Left hindlimb (tissue), 1 donor: Measurements from ENCODE around the gene DYRK2.

Experiments
- DNase-seq: peaks from one replicate; pipeline ENCODE4 v3.0.0-alpha.2; 2018

The DYRK2 gene

DNA sequence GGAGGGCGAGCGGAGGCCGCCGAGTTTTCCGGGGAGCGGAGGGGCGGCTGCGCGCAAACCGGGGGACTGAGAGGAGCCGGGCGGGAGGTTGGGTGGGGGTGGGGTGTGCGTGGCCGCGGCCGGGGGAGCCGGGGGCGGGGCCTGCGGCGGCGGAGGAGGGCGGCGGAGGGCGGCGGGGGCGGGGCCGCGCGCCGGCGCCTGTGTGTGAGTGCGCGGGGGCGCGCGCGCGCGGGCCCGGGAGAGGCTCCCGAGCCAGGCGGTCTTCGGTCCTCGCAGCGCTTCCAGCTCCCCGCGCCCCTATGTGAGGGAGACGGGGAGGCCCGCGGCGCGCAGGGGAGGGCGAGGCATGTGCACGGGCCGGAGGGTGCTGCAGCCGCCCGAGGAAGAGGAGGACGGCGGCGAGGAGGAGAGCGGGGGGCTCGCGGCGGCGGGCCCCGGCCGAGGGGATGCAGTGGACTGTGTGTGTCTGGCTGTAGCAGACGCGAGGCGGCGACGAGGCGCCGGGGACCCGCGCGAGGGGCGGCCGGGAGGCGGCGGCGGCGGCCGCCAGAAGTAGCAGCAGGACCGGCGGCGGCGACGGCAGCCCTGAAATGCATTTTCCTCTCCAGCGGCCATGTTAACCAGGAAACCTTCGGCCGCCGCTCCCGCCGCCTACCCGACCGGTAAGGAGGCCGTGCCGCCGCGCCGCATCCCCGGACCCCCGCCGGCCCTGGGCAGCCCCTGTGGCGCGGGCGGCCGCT, at the start of gene DYRK2:
TSS of gene DYRK2 (plus strand) at position 225 of the 740 bp plus-strand sequence. CDS start at position 614, 389 bp downstream.
- peak; percentile 92 for DNase-seq

DNA sequence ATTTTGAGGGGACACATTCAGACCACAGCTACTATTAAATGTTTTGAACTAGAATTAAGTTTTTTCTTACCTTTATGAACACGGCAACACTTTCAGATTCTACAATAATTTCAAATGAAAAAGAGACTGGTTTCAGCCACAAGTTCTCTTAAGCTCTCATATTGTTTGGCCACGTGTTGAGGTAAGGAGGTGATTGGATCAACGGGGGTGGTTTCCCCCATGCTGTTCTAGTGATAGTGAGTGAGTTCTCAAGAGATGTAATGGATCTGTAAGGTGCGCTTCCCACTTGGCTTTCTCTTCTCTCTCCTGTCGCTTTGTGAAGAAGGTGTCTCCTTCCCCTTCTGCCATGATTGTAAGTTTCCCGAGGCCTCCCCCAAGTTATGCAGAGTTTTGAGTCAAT, 48.9 kb upstream of the DYRK2 start:
- no peak for DNase-seq

DNA sequence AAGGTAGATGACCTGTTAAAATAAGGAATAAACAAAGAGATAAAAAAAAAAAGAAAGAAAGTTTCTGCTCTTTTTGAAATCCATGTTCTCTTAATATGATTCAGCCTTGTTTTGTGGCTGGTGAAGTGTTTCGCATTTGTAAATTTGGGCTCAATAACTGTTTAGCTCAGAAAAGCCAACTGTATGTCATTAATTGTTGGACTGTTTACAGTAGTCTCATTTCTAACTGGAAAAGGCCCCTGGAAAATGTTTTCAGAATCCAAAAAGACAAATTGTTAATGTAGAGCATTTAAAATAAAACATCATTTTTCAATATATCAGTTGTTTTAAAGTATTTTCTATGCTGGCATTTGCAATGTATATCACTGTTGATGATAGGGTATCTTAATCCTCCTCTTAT, 47.4 kb upstream of the DYRK2 start:
- no peak for DNase-seq

- DNase-seq = no peak
Measured at GRCh38 chr12:67609226-67609870, 39.2 kb upstream of the DYRK2 start.

DNA sequence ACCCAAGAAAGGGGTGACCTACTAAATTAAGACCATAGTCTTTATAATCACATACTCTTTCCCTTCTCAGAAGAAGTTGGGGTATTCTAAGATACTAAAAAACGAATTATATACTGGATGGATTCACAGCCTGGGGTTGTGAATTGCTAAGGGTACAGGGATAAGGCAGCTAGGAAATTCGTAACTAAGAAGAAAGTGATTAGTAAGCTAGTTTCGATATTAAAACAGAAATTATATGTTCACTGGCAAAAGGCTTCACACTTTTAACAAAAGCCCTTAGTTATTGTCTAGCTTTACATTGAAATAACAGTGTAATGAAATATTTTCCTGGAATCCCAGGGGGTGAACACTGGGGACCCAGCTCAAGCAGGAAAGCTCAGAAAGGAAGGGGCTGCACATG, 35.5 kb upstream of the DYRK2 start:
- no peak for DNase-seq

DNA sequence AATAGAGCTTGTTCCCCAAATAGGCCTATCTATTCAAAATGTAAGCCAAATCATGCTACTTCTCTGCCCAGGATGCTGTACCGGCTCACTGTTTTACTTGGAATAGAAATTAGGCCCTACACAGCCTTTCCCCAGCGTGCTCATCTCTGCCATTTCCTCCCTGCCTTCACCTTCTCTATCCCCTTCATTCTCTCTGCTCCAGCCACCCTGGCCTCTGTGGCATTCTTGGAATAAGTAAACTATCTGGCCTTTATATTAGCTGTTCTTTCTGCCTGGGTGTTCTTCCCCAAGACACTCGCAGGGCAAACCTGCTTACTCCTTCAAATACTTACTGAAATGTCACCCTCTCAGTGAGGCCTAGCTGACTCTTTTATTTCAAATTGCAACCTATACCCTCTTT, 30.9 kb upstream of the DYRK2 start:
- DNase-seq = no peak

DNA sequence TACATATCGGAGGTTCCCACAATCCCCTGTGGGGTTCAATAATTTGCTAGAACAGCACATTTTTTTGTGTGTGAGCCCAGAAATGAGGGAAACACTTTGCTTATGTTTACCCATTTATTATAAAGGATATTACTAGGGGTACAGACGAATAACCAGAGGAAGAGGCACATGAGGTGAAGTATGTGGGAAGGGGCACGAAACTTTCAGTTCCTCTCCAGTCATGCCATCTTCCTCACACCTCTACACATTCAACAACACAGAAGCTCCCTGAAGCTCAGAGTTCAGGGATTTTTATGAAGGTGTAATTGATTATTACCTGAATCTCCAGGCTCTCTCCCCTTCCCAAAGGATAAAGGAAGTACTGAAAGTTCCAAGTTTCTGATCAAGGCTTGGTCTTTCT, 30.2 kb upstream of the DYRK2 start:
- no peak for DNase-seq

DNA sequence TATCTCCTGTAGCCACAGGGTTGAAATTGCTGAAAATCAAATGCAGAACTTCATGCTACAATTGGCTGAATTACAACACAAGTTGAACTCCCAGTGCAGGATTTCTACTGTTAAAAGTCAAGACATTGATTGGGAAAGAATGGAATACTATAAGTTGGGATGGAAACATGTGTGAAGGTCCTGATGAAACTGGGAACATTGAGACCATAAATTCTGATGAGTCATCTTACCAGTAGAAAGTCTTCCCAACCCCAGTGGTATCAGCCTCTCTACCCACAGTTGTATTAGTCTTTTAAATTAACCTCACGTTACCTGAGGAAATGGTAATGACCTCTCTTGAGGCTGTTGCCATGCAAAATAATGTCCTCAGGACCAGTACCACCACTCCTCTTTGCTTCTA, 27.4 kb upstream of the DYRK2 start:
- no peak for DNase-seq

DNA sequence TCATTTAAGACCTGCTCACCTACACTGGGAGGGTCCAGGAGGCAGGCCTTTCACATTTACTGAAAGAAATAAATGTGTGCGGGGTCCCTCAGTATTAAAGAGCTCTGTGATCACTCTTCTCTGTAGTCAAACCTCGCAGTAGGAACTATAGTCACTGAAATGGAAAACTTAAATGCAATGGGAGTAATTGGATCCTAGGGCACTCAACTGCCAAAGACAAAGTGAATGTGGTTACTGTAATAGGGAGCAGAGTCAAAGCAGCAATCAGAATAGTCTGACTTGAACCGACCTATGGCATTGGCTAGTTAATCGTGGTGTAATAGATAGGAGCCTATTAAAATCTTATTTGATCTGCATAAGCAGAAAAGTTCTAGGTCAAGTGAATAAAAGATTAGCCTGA, 26.6 kb upstream of the DYRK2 start:
- no peak for DNase-seq

GRCh38 chr12:67623259-67623658, 25.3 kb upstream of the DYRK2 start:
- DNase-seq = no peak

GRCh38 chr12:67624355-67624754, 24.2 kb upstream of the DYRK2 start:
- no peak for DNase-seq

DNA sequence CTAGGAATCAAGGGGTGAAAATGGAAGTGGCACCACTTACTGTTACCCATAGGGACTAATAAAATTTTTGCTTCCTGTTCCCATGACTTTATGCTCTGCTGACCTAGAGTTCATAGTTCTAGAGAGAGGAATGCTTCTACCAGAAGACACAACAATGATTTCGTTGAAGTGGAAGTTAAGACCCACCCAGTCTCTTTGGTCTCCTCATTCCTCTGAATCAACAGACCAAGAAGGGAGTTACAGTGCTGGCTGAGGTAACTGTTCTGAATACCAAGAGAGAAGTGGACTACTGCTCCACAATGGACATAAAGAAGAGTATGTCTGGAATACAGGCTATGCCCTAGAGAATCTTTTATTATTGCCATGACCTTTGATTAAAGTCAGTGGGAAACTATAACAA, 23.5 kb upstream of the DYRK2 start:
- no peak for DNase-seq

DNA sequence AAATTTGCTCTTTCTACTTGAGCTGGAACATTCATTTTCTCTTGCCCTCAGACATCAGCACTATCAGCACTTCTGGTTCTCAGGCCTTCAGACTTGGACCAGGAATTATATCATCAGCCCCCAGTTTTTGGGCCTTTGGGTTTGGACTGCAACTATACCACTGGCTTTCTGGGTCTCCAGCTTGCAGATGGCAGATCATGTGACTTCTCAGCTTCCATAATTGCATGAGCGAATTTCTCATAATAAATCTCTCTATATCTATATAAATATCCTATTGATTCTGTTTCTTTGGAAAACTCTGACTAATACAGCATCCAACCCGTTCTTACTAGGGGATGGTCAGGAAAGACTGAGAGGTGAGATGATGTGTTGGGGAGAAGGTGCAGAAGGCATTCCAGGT, 22.4 kb upstream of the DYRK2 start:
- no peak for DNase-seq

DNA sequence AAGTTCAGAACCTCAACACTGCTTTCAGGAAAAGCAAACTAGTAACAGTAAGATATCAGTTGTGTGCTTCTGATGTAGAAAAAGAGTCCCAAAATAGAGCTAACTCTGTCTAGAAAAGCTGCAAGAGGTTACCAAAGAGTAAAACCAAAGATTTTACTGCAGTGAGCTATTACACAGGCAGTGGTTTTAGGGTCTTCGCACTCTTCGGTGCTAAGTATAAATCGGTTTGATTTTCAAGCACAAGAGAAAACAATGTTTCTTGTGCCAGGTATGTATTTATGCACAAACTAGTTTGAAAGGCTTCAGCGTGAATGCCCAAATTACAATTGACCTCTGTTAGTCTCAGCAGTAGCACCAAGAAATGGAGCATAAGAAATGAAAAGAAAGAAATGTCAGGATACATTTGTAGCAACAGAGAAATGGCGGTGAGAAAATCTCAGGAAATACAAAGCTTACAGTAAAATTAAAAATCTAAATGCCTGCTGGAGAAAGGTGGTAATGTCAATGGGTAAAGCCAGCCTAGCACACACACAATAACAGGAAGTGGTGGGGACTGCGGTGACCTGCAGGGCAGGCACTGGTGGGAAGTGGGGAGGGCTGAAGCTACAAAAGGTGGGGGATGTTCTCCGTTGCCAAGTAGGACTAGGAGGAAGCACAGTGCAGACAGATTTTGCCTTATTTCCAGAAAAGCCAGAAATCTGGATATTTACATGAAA, 18.0 kb upstream of the DYRK2 start:
- peak; percentile 43 for DNase-seq

GRCh38 chr12:67632005-67632404, 16.5 kb upstream of the DYRK2 start:
- no peak for DNase-seq

- no peak for DNase-seq
Measured at GRCh38 chr12:67633024-67633610, 15.4 kb upstream of the DYRK2 start.

DNA sequence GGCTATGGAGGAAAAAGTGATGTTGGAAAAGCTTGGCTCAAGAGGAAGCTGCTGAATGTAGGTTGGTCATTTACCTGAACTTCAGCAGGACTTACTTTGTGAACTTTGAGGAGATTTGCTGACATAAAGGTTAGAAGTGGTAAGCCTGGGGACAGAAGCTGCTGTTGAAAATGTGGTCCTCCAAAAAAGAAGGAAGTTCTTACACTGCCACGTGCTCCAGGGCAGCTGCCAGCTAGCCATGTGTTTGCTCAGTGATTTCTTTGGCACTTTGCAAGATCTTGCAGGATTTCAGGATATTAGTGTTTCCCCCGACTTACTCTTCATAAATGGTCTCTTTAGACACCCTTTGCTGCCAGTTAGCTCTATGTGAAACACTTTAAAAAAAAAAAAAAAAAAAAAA, 14.8 kb upstream of the DYRK2 start:
- DNase-seq = no peak

DNA sequence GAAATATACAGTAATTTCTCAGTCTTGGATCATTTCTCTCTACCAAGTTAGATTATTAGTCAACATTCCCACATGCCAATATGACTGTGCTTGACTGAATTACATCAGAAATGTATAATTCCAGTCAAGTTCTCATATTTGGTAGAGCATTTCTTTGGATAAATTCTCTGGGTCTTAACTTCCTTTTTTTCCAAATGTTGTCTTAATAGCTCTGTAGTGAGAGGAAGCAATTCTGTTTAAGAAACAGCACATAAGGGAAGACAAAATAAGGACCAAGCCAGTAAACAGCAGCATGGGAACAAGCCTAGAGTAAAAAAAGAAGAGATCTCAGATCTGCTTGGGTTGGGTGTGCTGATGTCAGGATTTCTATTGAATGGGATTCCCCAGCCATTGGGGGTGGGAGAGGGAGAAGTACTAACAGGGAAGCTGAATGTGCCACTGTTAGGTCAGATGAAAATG, 14.2 kb upstream of the DYRK2 start:
- DNase-seq = no peak

DNA sequence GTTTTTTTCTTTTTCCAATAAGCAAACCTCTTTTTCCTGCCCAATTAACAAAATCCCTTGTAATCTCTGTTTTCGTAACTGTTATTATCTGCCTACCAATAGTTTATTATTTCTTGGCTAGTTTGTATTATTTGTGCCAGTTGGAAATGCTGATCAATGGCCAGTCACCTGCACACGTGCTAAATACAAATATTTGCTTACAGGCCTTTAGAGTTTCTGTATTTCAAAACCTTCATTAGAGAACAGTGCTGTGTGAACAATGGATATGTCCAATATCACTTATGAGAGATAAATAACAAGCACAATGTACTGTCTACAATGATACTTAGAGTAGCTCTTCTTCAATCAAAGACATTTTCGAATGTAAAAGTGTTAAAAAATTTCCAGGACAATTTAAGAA, 10.8 kb upstream of the DYRK2 start:
- DNase-seq = no peak

- no peak for DNase-seq
Measured at GRCh38 chr12:67638694-67639093, 9.9 kb upstream of the DYRK2 start.

DNA sequence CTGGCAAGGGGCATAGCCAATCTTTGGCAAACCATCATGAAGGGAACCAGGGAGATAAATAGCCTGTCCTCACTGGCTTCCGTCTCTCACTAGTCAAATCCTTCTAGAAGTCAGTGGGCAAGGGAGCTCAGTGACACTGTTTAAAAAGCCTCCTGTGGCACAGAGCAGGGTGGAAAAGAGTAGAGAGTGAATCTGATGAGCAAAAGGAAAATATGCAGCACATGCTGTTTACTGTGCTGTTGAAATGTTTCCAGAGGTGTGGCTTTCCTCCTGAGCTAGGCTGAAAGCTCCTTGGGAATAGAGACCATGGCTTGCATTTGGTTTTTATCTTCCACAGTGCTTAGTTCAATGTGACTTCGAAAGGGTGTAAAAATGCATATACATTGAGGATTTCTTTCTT, 7.7 kb upstream of the DYRK2 start:
- no peak for DNase-seq

DNA sequence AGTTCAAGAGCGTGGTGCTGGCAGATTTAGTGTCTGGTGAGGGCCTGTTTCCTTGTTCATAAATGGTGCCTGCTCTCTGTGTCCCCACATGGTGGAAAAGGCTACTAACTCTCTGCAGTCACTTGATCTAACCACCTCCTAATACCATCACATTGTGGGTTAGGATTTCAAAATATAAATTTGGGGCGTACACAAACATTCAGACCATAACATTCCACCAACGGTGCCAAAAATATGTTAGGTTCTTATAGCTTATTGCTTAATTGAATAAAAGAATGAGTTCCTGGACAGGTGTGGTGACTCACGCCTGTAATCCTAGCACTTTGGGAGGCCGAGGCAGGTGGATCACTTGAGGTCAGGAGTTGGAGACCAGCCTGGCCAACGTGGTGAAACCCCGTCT, 3.4 kb upstream of the DYRK2 start:
- DNase-seq = no peak

GRCh38 chr12:67645601-67646000, 2.9 kb upstream of the DYRK2 start:
- DNase-seq = no peak

- no peak for DNase-seq
Measured at GRCh38 chr12:67646775-67647174, 1.8 kb upstream of the DYRK2 start.
